Endodermal cell (in vitro differentiated cells): ENCODE data around the gene OGFR. TPM values are rescaled to one million over a fixed set of nuclear protein-coding genes. Genes with fewer than 3 reads are reported as not detected.
A peak's percentile ranks its signal among the peaks of the same experiment; 100 is the strongest.

Experiments used
- DNase-seq: peaks from one replicate; pipeline ENCODE4 v3.0.0-alpha.2; 2017
- H3K27ac ChIP-seq: 2 replicates; pipeline ENCODE4 v1.5.1; 2013; ENCODE audit warnings: mild to moderate bottlenecking, low read depth, low read length, moderate library complexity
- H3K27me3 ChIP-seq: 2 replicates; pipeline ENCODE4 v1.6.1; 2013; ENCODE audit warnings: mild to moderate bottlenecking, low read length, moderate library complexity; ENCODE audit not compliant: insufficient read depth, control insufficient read depth, poor library complexity, severe bottlenecking
- H3K36me3 ChIP-seq: 2 replicates; pipeline ENCODE4 v1.7.0; 2013; ENCODE audit warnings: mild to moderate bottlenecking, low read length, moderate library complexity; ENCODE audit not compliant: control insufficient read depth, insufficient read depth
- H3K4me1 ChIP-seq: one replicate; pipeline ENCODE4 v1.7.0; 2013; ENCODE audit warnings: low read length; ENCODE audit not compliant: control insufficient read depth, insufficient read depth
- H3K4me3 ChIP-seq: 2 replicates; pipeline ENCODE4 v1.5.1; 2013; ENCODE audit warnings: mild to moderate bottlenecking, low read length, moderate library complexity
- H3K9ac ChIP-seq: 2 replicates; pipeline ENCODE4 v1.6.1; 2013; ENCODE audit warnings: mild to moderate bottlenecking, low read length, moderate library complexity; ENCODE audit not compliant: poor library complexity, severe bottlenecking; ENCODE audit errors: extremely low read depth
- H3K9me3 ChIP-seq: 2 replicates; pipeline ENCODE4 v1.6.1; 2013; ENCODE audit warnings: mild to moderate bottlenecking, low read length, moderate library complexity; ENCODE audit not compliant: control insufficient read depth
- H3K27ac Mint-ChIP-seq: 2 replicates; pipeline ENCODE4 v1.8.0; 2020; ENCODE audit warnings: mixed read lengths
- H3K27me3 Mint-ChIP-seq: 2 replicates; pipeline ENCODE4 v1.8.0; 2021; ENCODE audit warnings: mild to moderate bottlenecking, mixed read lengths; ENCODE audit not compliant: insufficient read depth
- H3K36me3 Mint-ChIP-seq: 2 replicates; pipeline ENCODE4 v1.8.0; 2020; ENCODE audit warnings: low read depth, mixed read lengths
- H3K4me1 Mint-ChIP-seq: 2 replicates; pipeline ENCODE4 v1.8.0; 2020; ENCODE audit warnings: mixed read lengths
- H3K4me3 Mint-ChIP-seq: 2 replicates; pipeline ENCODE4 v1.8.0; 2020; ENCODE audit warnings: mild to moderate bottlenecking, moderate library complexity, mixed read lengths
- H3K9me3 Mint-ChIP-seq: 2 replicates; pipeline ENCODE4 v1.8.0; 2020; ENCODE audit warnings: mild to moderate bottlenecking, mixed read lengths
- CTCF ChIP-seq: fragments of 200-600 bp; sonication (generic); conservative IDR thresholded peaks from 2 replicates; pipeline ENCODE4 v1.5.0; 2021; ENCODE audit warnings: antibody characterized with exemption, mild to moderate bottlenecking
- WGBS, 2 experiments: methylation state at CpG; one replicate each; pipeline versions ENCODE4 v1.1.5 to v1.1.7; 2013; ENCODE audit warnings: missing lambda C conversion rate in 2 of 2, mixed read lengths in 1 of 2; ENCODE audit not compliant: insufficient coverage in 1 of 2, insufficient read length in 1 of 2; 5-methylcytosine and 5-hydroxymethylcytosine counted together
- total RNA-seq, 2 donors: library from RNA; stranded (reverse); fragmentation: NEBNext Ultra II Directional in 1 of 2; extraction: Animal tissue kit (Norgen Biotek cat#: 25700) in 1 of 2; gene quantifications; 2 replicates in 1 of 2; 3 replicates in 1 of 2; pipeline ENCODE4 v1.2.1, GENCODE V29; 2021

The OGFR gene
- total RNA-seq, 2 donors from 2014 or later, result 28.1 to 28.5 TPM

DNA sequence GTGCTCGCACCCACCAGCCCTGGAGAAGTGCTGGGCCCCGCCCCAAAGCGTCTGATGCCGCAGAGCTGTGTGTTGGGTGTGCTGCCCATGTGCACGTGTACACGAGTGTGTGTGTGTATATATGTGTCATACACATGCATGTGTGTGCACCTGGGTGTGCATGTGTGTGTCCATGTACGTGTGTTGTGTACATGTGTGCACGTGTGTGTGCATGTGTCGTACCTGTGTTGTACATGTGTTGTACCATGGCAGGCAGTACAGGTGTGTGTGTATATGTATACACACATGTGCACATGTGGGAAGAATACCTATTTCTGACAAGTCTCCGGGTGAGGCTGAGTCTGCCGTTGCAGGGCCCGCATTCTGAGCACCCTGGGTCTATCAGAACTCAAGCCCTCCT is 14.6 kb upstream of the OGFR start:
- Histone ChIP-seq H3K9ac (no peak overlapping the region), H3K4me1 (no peaks in the 10 kb centered on the region), H3K4me3 (no peak overlapping the region), H3K9me3 (no peaks in the 10 kb centered on the region), H3K27me3 (peaks cover 6% of the 10 kb centered on the region), H3K27ac (no peak overlapping the region), H3K36me3 (no peaks in the 10 kb centered on the region)
- Mint-ChIP-seq H3K4me3 (no peak overlapping the region), H3K36me3 (no peaks in the 10 kb centered on the region), H3K9me3 (no peaks in the 10 kb centered on the region), H3K4me1 (no peaks in the 10 kb centered on the region), H3K27me3 (peaks cover 10% of the 10 kb centered on the region), H3K27ac (no peak overlapping the region)
- no peak for DNase-seq
- 92 to 100% methylated on average over 4 to 12 of the region's 12 CpGs for WGBS, 2 experiments
- no peak for TF ChIP-seq CTCF

GRCh38 chr20:62791301-62792181 is 13.1 kb upstream of the OGFR start:
- TF ChIP-seq CTCF, result peak; percentile 99
- H3K4me1 Mint-ChIP-seq, result no peaks in the 10 kb centered on the region
- H3K9me3 Mint-ChIP-seq, result no peaks in the 10 kb centered on the region
- no peak overlapping the region for H3K27ac Mint-ChIP-seq
- Histone ChIP-seq H3K9me3 (no peaks in the 10 kb centered on the region), H3K9ac (no peak overlapping the region), H3K4me3 (no peak overlapping the region), H3K4me1 (no peaks in the 10 kb centered on the region), H3K27ac (no peak overlapping the region), H3K27me3 (peaks cover 16% of the 10 kb centered on the region), H3K36me3 (no peaks in the 10 kb centered on the region)
- H3K36me3 Mint-ChIP-seq, result no peaks in the 10 kb centered on the region
- peak; percentile 96 for DNase-seq
- peaks cover 20% of the 10 kb centered on the region for H3K27me3 Mint-ChIP-seq
- peak overlapping the region; percentile 29 for H3K4me3 Mint-ChIP-seq
- WGBS, 2 experiments, result 32 to 40% methylated on average over 20 to 23 of the region's 23 CpGs

DNA sequence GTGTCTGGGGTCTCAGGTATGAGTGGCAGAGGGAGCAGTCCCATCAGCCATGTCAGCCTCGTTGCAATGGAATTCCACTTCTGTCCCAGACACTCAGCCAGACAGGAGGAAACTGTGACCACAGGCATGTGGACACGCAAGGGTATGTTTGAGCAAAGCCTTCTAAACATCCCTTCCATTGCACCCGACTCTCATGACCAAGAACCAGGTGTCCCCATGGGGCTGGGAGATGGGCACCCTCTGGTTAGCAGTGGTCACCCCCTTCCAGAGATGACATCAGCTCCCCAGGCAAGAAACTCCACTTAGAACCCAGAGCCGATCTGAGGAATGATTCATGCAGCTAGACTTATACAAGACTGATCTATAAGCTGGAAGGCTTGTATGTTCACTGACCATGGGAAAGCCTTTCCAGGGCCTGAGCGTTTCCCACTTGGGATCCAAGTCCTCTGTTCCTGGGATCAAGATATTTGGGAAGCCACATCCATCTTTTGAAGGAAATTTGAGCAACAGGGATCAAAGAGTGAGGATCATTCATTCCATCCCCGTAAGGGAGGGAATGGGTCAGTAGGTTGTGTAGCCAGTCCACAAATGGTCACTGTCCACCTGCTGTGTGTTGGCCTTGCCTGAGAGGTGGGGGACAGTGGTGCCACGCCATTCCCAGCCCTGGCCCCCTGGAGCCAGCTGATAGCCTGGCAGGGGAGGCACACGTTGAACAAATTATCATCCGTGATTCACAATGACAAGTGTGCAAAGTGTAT is 12.3 kb upstream of the OGFR start:
- Histone ChIP-seq H3K4me3 (no peak overlapping the region), H3K36me3 (no peaks in the 10 kb centered on the region), H3K27me3 (peaks cover 16% of the 10 kb centered on the region), H3K27ac (no peak overlapping the region), H3K9me3 (no peaks in the 10 kb centered on the region), H3K4me1 (peaks cover 4% of the 10 kb centered on the region), H3K9ac (no peak overlapping the region)
- Mint-ChIP-seq H3K27me3 (peaks cover 20% of the 10 kb centered on the region), H3K9me3 (no peaks in the 10 kb centered on the region), H3K36me3 (no peaks in the 10 kb centered on the region), H3K4me1 (no peaks in the 10 kb centered on the region), H3K4me3 (no peak overlapping the region), H3K27ac (no peak overlapping the region)
- no peak for DNase-seq
- no peak for TF ChIP-seq CTCF
- WGBS, 2 experiments, result 83 to 86% methylated on average over 8 to 9 of the region's 9 CpGs
